Liver (tissue), 9 donors: ENCODE data around the gene CD55. TPM values are rescaled to one million over a fixed set of nuclear protein-coding genes. Genes with fewer than 3 reads are reported as not detected.
A peak's percentile ranks its signal among the peaks of the same experiment; 100 is the strongest.

Source experiments
- DNase-seq: peaks from one replicate; pipeline ENCODE4 v3.0.0-alpha.2; 2017; ENCODE audit warnings: low spot score
- H3K27ac ChIP-seq, 2 donors: one replicate each; pipeline ENCODE4 v1.7.0; 2013; ENCODE audit warnings: inconsistent platforms in 2 of 2, low read length in 2 of 2, control low read depth in 1 of 2, low read depth in 1 of 2, mild to moderate bottlenecking in 1 of 2
- H3K27me3 ChIP-seq, 4 donors: one replicate each; pipeline versions ENCODE4 v1.6.1 to v1.7.0; 2013; ENCODE audit warnings: low read length in 3 of 4, inconsistent platforms in 1 of 4, mild to moderate bottlenecking in 1 of 4, moderate library complexity in 1 of 4; ENCODE audit not compliant: control insufficient read depth in 4 of 4, insufficient read depth in 4 of 4
- H3K36me3 ChIP-seq, 4 donors: one replicate each; pipeline versions ENCODE4 v1.6.1 to v1.7.0; 2013; ENCODE audit warnings: low read length in 3 of 4, mild to moderate bottlenecking in 3 of 4, low read depth in 1 of 4, moderate library complexity in 1 of 4; ENCODE audit not compliant: control insufficient read depth in 4 of 4, insufficient read depth in 3 of 4
- H3K4me1 ChIP-seq, 4 donors: one replicate each; pipeline versions ENCODE4 v1.6.1 to v1.7.0; 2013; ENCODE audit warnings: low read length in 3 of 4, mild to moderate bottlenecking in 3 of 4, moderate library complexity in 1 of 4; ENCODE audit not compliant: control insufficient read depth in 4 of 4, insufficient read depth in 4 of 4
- H3K4me3 ChIP-seq, 3 donors: one replicate each; pipeline versions ENCODE4 v1.6.1 to v1.7.0; 2013; ENCODE audit warnings: low read length in 3 of 3, control low read depth in 1 of 3, low read depth in 1 of 3, mild to moderate bottlenecking in 1 of 3
- H3K9ac ChIP-seq, 2 donors: one replicate each; pipeline ENCODE4 v1.7.0; 2013; ENCODE audit warnings: low read length in 2 of 2, mild to moderate bottlenecking in 2 of 2, moderate library complexity in 2 of 2, control low read depth in 1 of 2, low read depth in 1 of 2
- H3K9me3 ChIP-seq, 4 donors: one replicate each; pipeline versions ENCODE4 v1.6.1 to v1.7.0; 2013; ENCODE audit warnings: low read length in 3 of 4; ENCODE audit not compliant: control insufficient read depth in 4 of 4
- EGR1 ChIP-seq, 2 donors: IDR thresholded peaks; 2 replicates each; pipeline ENCODE4 v1.6.1; 2016 to 2018; ENCODE audit warnings: antibody characterized with exemption in 2 of 2, low read depth in 2 of 2
- FOXA1 ChIP-seq: IDR thresholded peaks from 2 replicates; pipeline ENCODE4 v1.6.1; 2016; ENCODE audit warnings: antibody characterized with exemption
- FOXA2 ChIP-seq: IDR thresholded peaks from 2 replicates; pipeline ENCODE4 v1.6.1; 2016; ENCODE audit warnings: antibody characterized with exemption
- GABPA ChIP-seq, 2 donors: IDR thresholded peaks in 1 of 2; conservative IDR thresholded peaks in 1 of 2; 2 replicates each; pipeline ENCODE4 v1.6.1; 2016; ENCODE audit warnings: antibody characterized with exemption in 2 of 2, mild to moderate bottlenecking in 1 of 2, moderate library complexity in 1 of 2
- HNF4A ChIP-seq, 2 donors: conservative IDR thresholded peaks; 2 replicates each; pipeline ENCODE4 v1.6.1; 2016; ENCODE audit warnings: antibody characterized with exemption in 2 of 2, mild to moderate bottlenecking in 2 of 2
- HNF4G ChIP-seq: IDR thresholded peaks from 2 replicates; pipeline ENCODE4 v1.6.1; 2016; ENCODE audit warnings: antibody characterized with exemption
- JUND ChIP-seq, 2 donors: IDR thresholded peaks; 2 replicates each; pipeline ENCODE4 v1.6.1; 2016; ENCODE audit warnings: antibody characterized with exemption in 2 of 2
- MAX ChIP-seq: IDR thresholded peaks from 2 replicates; pipeline ENCODE4 v1.6.1; 2016; ENCODE audit warnings: antibody characterized with exemption
- NR2F2 ChIP-seq: IDR thresholded peaks from 2 replicates; pipeline ENCODE4 v1.6.1; 2016; ENCODE audit warnings: antibody characterized with exemption
- RAD21 ChIP-seq, 2 donors: IDR thresholded peaks; 2 replicates each; pipeline ENCODE4 v1.6.1; 2016; ENCODE audit warnings: antibody characterized with exemption in 2 of 2, mild to moderate bottlenecking in 2 of 2
- REST ChIP-seq: IDR thresholded peaks from 2 replicates; pipeline ENCODE4 v1.6.1; 2016; ENCODE audit warnings: antibody characterized with exemption, mild to moderate bottlenecking
- RXRA ChIP-seq, 2 donors: IDR thresholded peaks; 2 replicates each; pipeline ENCODE4 v1.6.1; 2017 to 2018; ENCODE audit warnings: antibody characterized with exemption in 2 of 2, mild to moderate bottlenecking in 1 of 2
- SP1 ChIP-seq: IDR thresholded peaks from 2 replicates; pipeline ENCODE4 v1.6.1; 2018; ENCODE audit warnings: antibody characterized with exemption, mild to moderate bottlenecking
- TAF1 ChIP-seq: conservative IDR thresholded peaks from 2 replicates; pipeline ENCODE4 v1.6.1; 2016; ENCODE audit warnings: antibody characterized with exemption, mild to moderate bottlenecking
- YY1 ChIP-seq: IDR thresholded peaks from 2 replicates; pipeline ENCODE4 v1.6.1; 2016; ENCODE audit warnings: antibody characterized with exemption, mild to moderate bottlenecking
- WGBS: extraction: QIAGEN DNeasy Blood & Tissue Kit; methylation state at CpG from one replicate; pipeline ENCODE4 v1.1.7; 2013; 5-methylcytosine and 5-hydroxymethylcytosine counted together
- polyA plus RNA-seq, 2 donors: library from polyadenylated mRNA; stranded (reverse) in 1 of 2; unstranded in 1 of 2; fragments of 200-250 nt in 1 of 2; fragments of >200 nt in 1 of 2; fragmentation: Nextera tagmentation in 1 of 2; extraction: Ambion mirVana in 1 of 2; gene quantifications; one replicate each; pipeline versions ENCODE4 v1.2.1 to v1.2.3, GENCODE V29; 2013 to 2015
- total RNA-seq, 2 donors: library from RNA; depleted of rRNA; stranded (reverse); fragments of >200 nt; gene quantifications; one replicate each; pipeline ENCODE4 v1.2.3, GENCODE V29; 2014
- TF ChIP-seq, protein P1 (sequence below): IDR thresholded peaks from 2 replicates; pipeline ENCODE4 v1.6.1; 2016; ENCODE audit warnings: antibody characterized with exemption
- TF ChIP-seq, protein P2 (sequence below): fragments of 150-350 bp; IDR thresholded peaks from 2 replicates; pipeline ENCODE4 v1.5.1; 2017; ENCODE audit warnings: improper control_type of control experiment, low read depth, low read length; ENCODE audit not compliant: missing input control
- TF ChIP-seq, protein P3 (sequence below): IDR thresholded peaks from 2 replicates; pipeline ENCODE4 v1.6.1; 2016; ENCODE audit warnings: antibody characterized with exemption
- donor health status: healthy.
- donor health status: healthy.
- donor health status: healthy.
- donor health status: healthy.
- donor health status: healthy.

The CD55 gene
- total and polyA plus RNA-seq, 4 donors: 11.0 to 27.6 (median 12.6) TPM

GRCh38 chr1:207306603-207307002, 14.9 kb upstream of the CD55 start:
- H3K9me3 ChIP-seq: no peaks in the 10 kb centered on the region
- no peaks in the 10 kb centered on the region for H3K27me3 ChIP-seq
- 69% methylated on average over 5 of the region's 5 CpGs for WGBS
- no peak for DNase-seq
- H3K4me1 ChIP-seq: no peaks in the 10 kb centered on the region
- H3K9ac ChIP-seq: no peak overlapping the region
- H3K27ac ChIP-seq: no peak overlapping the region
- H3K4me3 ChIP-seq: no peak overlapping the region
- TF ChIP-seq RXRA (IDR thresholded peaks at IDR 0.05) (no peak), HNF4A (conservative IDR thresholded peaks at IDR 0.05) (no peak), RAD21 (IDR thresholded peaks at IDR 0.05) (no peak)
- TF ChIP-seq, protein P1, sequence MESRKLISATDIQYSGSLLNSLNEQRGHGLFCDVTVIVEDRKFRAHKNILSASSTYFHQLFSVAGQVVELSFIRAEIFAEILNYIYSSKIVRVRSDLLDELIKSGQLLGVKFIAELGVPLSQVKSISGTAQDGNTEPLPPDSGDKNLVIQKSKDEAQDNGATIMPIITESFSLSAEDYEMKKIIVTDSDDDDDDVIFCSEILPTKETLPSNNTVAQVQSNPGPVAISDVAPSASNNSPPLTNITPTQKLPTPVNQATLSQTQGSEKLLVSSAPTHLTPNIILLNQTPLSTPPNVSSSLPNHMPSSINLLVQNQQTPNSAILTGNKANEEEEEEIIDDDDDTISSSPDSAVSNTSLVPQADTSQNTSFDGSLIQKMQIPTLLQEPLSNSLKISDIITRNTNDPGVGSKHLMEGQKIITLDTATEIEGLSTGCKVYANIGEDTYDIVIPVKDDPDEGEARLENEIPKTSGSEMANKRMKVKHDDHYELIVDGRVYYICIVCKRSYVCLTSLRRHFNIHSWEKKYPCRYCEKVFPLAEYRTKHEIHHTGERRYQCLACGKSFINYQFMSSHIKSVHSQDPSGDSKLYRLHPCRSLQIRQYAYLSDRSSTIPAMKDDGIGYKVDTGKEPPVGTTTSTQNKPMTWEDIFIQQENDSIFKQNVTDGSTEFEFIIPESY: no peak
- H3K36me3 ChIP-seq: no peaks in the 10 kb centered on the region

DNA sequence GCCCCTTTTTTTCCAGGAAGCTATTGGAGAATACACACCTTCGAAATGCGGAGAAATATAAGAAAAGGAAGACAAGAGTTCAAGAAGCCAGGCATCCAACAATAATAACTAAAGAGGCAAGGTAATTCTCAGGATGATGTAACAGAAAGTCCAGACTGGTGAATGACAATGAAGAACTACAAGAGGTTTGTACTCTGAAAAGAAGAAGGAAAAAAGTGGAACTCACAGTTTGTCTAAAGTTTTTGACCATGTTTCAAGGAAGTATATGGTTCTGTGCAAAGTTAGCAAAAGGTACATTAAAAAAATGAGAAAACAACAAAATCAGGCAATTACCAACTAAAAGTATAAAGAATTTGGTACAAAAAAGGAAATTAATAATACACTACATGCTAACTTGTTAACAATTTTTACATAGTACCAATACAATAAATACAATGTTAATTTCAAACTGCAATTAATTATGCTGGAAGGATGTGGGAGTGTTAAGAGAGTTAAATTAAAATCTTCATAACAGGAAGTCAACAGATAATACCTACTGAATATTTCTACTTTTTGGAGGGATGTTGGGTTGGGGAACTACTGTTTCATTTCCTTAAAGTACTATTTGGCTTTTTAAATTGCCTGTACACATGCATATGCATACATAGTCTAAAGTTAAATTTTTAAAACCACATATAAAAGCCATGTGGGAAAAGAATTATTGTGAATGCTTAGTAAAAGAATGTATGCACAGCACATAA, 12.9 kb upstream of the CD55 start:
- Histone ChIP-seq H3K4me1 (no peaks in the 10 kb centered on the region), H3K27me3 (no peaks in the 10 kb centered on the region), H3K9me3 (no peaks in the 10 kb centered on the region), H3K9ac (no peak overlapping the region), H3K36me3 (no peaks in the 10 kb centered on the region), H3K4me3 (no peak overlapping the region), H3K27ac (no peak overlapping the region)
- DNase-seq: no peak
- WGBS: 91% methylated on average over 2 of the region's 2 CpGs
- TF ChIP-seq EGR1 (IDR thresholded peaks at IDR 0.05; ENCODE audit: low read depth in 2 of 2) (no peak), REST (no peak)

- WGBS: 62% methylated on average over 4 of the region's 4 CpGs
- Histone ChIP-seq H3K4me3 (no peak overlapping the region), H3K4me1 (no peaks in the 10 kb centered on the region), H3K9ac (no peak overlapping the region), H3K27ac (peak overlapping the region in 1 of 2 donors; percentile 25), H3K9me3 (no peaks in the 10 kb centered on the region), H3K36me3 (no peaks in the 10 kb centered on the region), H3K27me3 (no peaks in the 10 kb centered on the region)
- TF ChIP-seq HNF4G (no peak), YY1 (no peak), FOXA2 (no peak), NR2F2 (no peak), MAX (peak; percentile 30), HNF4A (conservative IDR thresholded peaks at IDR 0.05) (no peak), RXRA (IDR thresholded peaks at IDR 0.05) (no peak), RAD21 (IDR thresholded peaks at IDR 0.05) (peak in 1 of 2 donors; percentile 5), SP1 (no peak), FOXA1 (no peak), JUND (IDR thresholded peaks at IDR 0.05) (no peak), TAF1 (no peak), GABPA (IDR thresholded peaks at IDR 0.05 in 1 of 2, conservative IDR thresholded peaks at IDR 0.05 in 1 of 2) (no peak), EGR1 (IDR thresholded peaks at IDR 0.05; ENCODE audit: low read depth in 2 of 2) (no peak)
- TF ChIP-seq, protein P2, sequence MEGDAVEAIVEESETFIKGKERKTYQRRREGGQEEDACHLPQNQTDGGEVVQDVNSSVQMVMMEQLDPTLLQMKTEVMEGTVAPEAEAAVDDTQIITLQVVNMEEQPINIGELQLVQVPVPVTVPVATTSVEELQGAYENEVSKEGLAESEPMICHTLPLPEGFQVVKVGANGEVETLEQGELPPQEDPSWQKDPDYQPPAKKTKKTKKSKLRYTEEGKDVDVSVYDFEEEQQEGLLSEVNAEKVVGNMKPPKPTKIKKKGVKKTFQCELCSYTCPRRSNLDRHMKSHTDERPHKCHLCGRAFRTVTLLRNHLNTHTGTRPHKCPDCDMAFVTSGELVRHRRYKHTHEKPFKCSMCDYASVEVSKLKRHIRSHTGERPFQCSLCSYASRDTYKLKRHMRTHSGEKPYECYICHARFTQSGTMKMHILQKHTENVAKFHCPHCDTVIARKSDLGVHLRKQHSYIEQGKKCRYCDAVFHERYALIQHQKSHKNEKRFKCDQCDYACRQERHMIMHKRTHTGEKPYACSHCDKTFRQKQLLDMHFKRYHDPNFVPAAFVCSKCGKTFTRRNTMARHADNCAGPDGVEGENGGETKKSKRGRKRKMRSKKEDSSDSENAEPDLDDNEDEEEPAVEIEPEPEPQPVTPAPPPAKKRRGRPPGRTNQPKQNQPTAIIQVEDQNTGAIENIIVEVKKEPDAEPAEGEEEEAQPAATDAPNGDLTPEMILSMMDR: no peak
- TF ChIP-seq, protein P3, sequence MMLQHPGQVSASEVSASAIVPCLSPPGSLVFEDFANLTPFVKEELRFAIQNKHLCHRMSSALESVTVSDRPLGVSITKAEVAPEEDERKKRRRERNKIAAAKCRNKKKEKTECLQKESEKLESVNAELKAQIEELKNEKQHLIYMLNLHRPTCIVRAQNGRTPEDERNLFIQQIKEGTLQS: no peak
- DNase-seq: no peak
Observed at GRCh38 chr1:207309745-207310273, 11.7 kb upstream of the CD55 start.
